Stimulated activated CD4-positive, alpha-beta T cell treated with anti-CD3 and anti-CD28 coated beads, Interleukin-15, amount 100 ng/mL, for 24 hours (primary cell): ENCODE data around the gene FAM47C.
"Not testable (repeated sequence)": the region's sequence is repeated elsewhere in the genome, so short reads cannot be mapped to it uniquely, and the experiment has no call there.

Source experiments
- DNase-seq: peaks from one replicate; pipeline ENCODE4 v3.0.0-alpha.2; 2020

Gene FAM47C

GRCh38 chrX:37008182-37008581 is at the start of gene FAM47C:
FAM47C (plus strand) TSS chrX:37008366; CDS start chrX:37008411, 45 bp downstream.
- not testable (repeated sequence) for DNase-seq

- no peak for DNase-seq
Observed at GRCh38 chrX:36961590-36961989, 46.6 kb upstream of the FAM47C start.

GRCh38 chrX:36963069-36963808 is 44.9 kb upstream of the FAM47C start:
- no peak for DNase-seq

GRCh38 chrX:36963852-36964251 is 44.3 kb upstream of the FAM47C start:
- no peak for DNase-seq

- no peak for DNase-seq
Observed at GRCh38 chrX:36973575-36973974, 34.6 kb upstream of the FAM47C start.

- no peak for DNase-seq
Observed at GRCh38 chrX:36974911-36975310, 33.3 kb upstream of the FAM47C start.

- DNase-seq = no peak
Observed at GRCh38 chrX:36978886-36979285, 29.3 kb upstream of the FAM47C start.

- DNase-seq = no peak
Observed at GRCh38 chrX:36983831-36984230, 24.3 kb upstream of the FAM47C start.

GRCh38 chrX:36985416-36986209 is 22.6 kb upstream of the FAM47C start:
- DNase-seq = peak; percentile 1

GRCh38 chrX:36986231-36986630 is 21.9 kb upstream of the FAM47C start:
- DNase-seq = no peak

- DNase-seq = not testable (repeated sequence)
Observed at GRCh38 chrX:36987212-36987611, 21.0 kb upstream of the FAM47C start.

- DNase-seq = no peak
Observed at GRCh38 chrX:37000140-37000539, 8.0 kb upstream of the FAM47C start.

GRCh38 chrX:37010496-37010895 is 2.3 kb downstream of the FAM47C start:
- no peak for DNase-seq

- not testable (repeated sequence) for DNase-seq
Observed at GRCh38 chrX:37034260-37034659, 26.1 kb downstream of the FAM47C start.

- DNase-seq = not testable (repeated sequence)
Observed at GRCh38 chrX:37036674-37037220, 28.6 kb downstream of the FAM47C start.

GRCh38 chrX:37038814-37039213 is 30.6 kb downstream of the FAM47C start:
- not testable (repeated sequence) for DNase-seq

- DNase-seq = not testable (repeated sequence)
Observed at GRCh38 chrX:37042956-37043885, 35.1 kb downstream of the FAM47C start.

GRCh38 chrX:37047776-37048175 is 39.6 kb downstream of the FAM47C start:
- no peak for DNase-seq

- not testable (repeated sequence) for DNase-seq
Observed at GRCh38 chrX:37057572-37057971, 49.4 kb downstream of the FAM47C start.

GRCh38 chrX:37060999-37061398 is 52.8 kb downstream of the FAM47C start:
- DNase-seq = no peak
